PC-9 (cell line): ENCODE measurements around the gene BTBD19. TPM values are rescaled to one million over a fixed set of nuclear protein-coding genes. Genes with fewer than 3 reads are reported as not detected.
"Not testable (repeated sequence)": the region's sequence is repeated elsewhere in the genome, so short reads cannot be mapped to it uniquely, and the experiment has no call there.

Experiments used
- BruUV-seq: library from RNA; stranded (reverse); fragments of 400-500 nt; replicated peaks from 2 replicates; lab custom pipeline; 2021; lab: Mats Ljungman, UMichigan
- CTCF ChIA-PET: fragments of 300-600 bp; sonication (Branson Sonifier 250); formaldehyde crosslinking; loops from one replicate; lab custom pipeline; 2022; ENCODE audit warnings: antibody characterized with exemption; lab: Charles Lee
- POLR2A ChIA-PET: fragments of 300-600 bp; sonication (Branson Sonifier 250); formaldehyde crosslinking; loops from one replicate; lab custom pipeline; 2022; ENCODE audit warnings: antibody characterized with exemption; ENCODE audit not compliant: unreplicated experiment; lab: Charles Lee
- DNase-seq, 2 experiments: peaks; one replicate each; pipeline versions ENCODE4 v3.0.0 to v3.0.0-alpha.2; 2015 to 2022; ENCODE audit warnings: mixed read lengths in 1 of 2
- H2AFZ ChIP-seq: fragments of 200-600 bp; sonication (generic); 2 replicates; pipeline ENCODE4 v1.8.1; 2017; ENCODE audit warnings: antibody characterized with exemption
- H3F3A ChIP-seq: fragments of 200-600 bp; sonication (generic); 2 replicates; pipeline ENCODE4 v1.8.1; 2017; ENCODE audit warnings: antibody characterized with exemption, mild to moderate bottlenecking, low read depth; ENCODE audit not compliant: insufficient read depth
- H3K27ac ChIP-seq: fragments of 200-600 bp; sonication (generic); 2 replicates; pipeline ENCODE4 v1.6.1; 2016; ENCODE audit warnings: mixed run types
- H3K27me3 ChIP-seq: fragments of 200-600 bp; sonication (generic); 2 replicates; pipeline ENCODE4 v1.6.1; 2016; ENCODE audit warnings: low read depth, mixed run types; ENCODE audit not compliant: insufficient read depth
- H3K36me3 ChIP-seq: fragments of 200-600 bp; sonication (generic); 2 replicates; pipeline ENCODE4 v1.6.1; 2016; ENCODE audit warnings: low read depth, mixed run types
- H3K4me1 ChIP-seq: fragments of 200-600 bp; sonication (generic); replicated peaks from 2 replicates; pipeline ENCODE4 v1.6.1; 2016; ENCODE audit warnings: mixed run types; ENCODE audit not compliant: insufficient read depth
- H3K4me2 ChIP-seq: fragments of 200-600 bp; sonication (generic); 2 replicates; pipeline ENCODE4 v1.6.1; 2017; ENCODE audit warnings: mixed run types
- H3K4me3 ChIP-seq: fragments of 200-600 bp; sonication (generic); 2 replicates; pipeline ENCODE4 v1.6.1; 2016; ENCODE audit warnings: mixed run types
- H3K79me2 ChIP-seq: fragments of 200-600 bp; sonication (generic); 2 replicates; pipeline ENCODE4 v1.6.1; 2017; ENCODE audit warnings: low read depth, mixed run types
- H3K9me2 ChIP-seq: fragments of 200-600 bp; sonication (generic); 2 replicates; pipeline ENCODE4 v1.8.1; 2017; ENCODE audit warnings: mild to moderate bottlenecking; ENCODE audit not compliant: insufficient read depth
- H3K9me3 ChIP-seq: fragments of 200-600 bp; sonication (generic); 2 replicates; pipeline ENCODE4 v1.8.1; 2016; ENCODE audit warnings: low read depth; ENCODE audit not compliant: insufficient read depth
- H4K20me1 ChIP-seq: fragments of 200-600 bp; sonication (generic); 2 replicates; pipeline ENCODE4 v1.8.1; 2017; ENCODE audit not compliant: insufficient read depth
- CTCF ChIP-seq: fragments of 200-600 bp; sonication (generic); conservative IDR thresholded peaks from 2 replicates; pipeline ENCODE4 v1.6.1; 2017; ENCODE audit warnings: mixed run types, antibody characterized with exemption, mild to moderate bottlenecking, moderate library complexity
- EZH2 ChIP-seq: fragments of 200-600 bp; sonication (generic); IDR thresholded peaks from 2 replicates; pipeline ENCODE4 v1.8.0; 2017; ENCODE audit warnings: antibody characterized with exemption, low read depth
- intact Hi-C: fragments of 100-400 bp; cut with micrococcal nuclease; formaldehyde crosslinking; loops from one replicate; pipeline ENCODE4 v1.10.0; 2022; ENCODE audit not compliant: unreplicated experiment
- total RNA-seq: library from RNA; stranded (reverse); gene quantifications from 2 replicates; pipeline ENCODE4 v1.2.3, GENCODE V29; 2021

The BTBD19 gene
- total RNA-seq, 1 experiment from 2014 or later: 6.2 TPM

- Histone ChIP-seq H3K36me3 (peaks cover 7% of the 10 kb centered on the region; the same call in 1 of the 2 replicates), H3K4me2 (no peak overlapping the region), H3K4me1 (peaks cover 76% of the 10 kb centered on the region), H3F3A (peaks cover 70% of the 10 kb centered on the region), H3K27ac (no peak overlapping the region; the same call in 1 of the 2 replicates), H2AFZ (no peak overlapping the region), H3K9me3 (no peaks in the 10 kb centered on the region), H3K27me3 (no peaks in the 10 kb centered on the region), H3K79me2 (peaks cover 6% of the 10 kb centered on the region; the same call in 1 of the 2 replicates), H4K20me1 (no peaks in the 10 kb centered on the region), H3K4me3 (no peak overlapping the region), H3K9me2 (no peaks in the 10 kb centered on the region)
- ChIA-PET POLR2A (no interaction called here), CTCF (no interaction called here)
- TF ChIP-seq CTCF: no peak
- TF ChIP-seq EZH2: no peak
- intact Hi-C loops: no loop called here
- DNase-seq: peak; percentile 48 to 54
- BruUV-seq: no TSS peak
Measured at GRCh38 chr1:44810101-44810761, 1.9 kb downstream of the BTBD19 start.

GRCh38 chr1:44810762-44811105, 2.4 kb downstream of the BTBD19 start:
- H3K36me3 ChIP-seq, H3K4me3 ChIP-seq, H3K27me3 ChIP-seq, H2AFZ ChIP-seq, H3K9me3 ChIP-seq, H3K4me2 ChIP-seq, H3K27ac ChIP-seq, DNase-seq, H3K79me2 ChIP-seq, H4K20me1 ChIP-seq, BruUV-seq, intact Hi-C loops, H3K9me2 ChIP-seq: not testable (repeated sequence)
- Histone ChIP-seq H3F3A (peaks cover 73% of the 10 kb centered on the region), H3K4me1 (peaks cover 76% of the 10 kb centered on the region)
- CTCF ChIA-PET: interaction anchor here (1.1 kb wide), 1 partner anchor 11 kb away, joined by 5 read pairs; no protein-coding TSS in a partner anchor
- POLR2A ChIA-PET: interaction anchor here (0.7 kb wide), 1 partner anchor 493 kb away, joined by 4 read pairs; no protein-coding TSS in a partner anchor

GRCh38 chr1:44811234-44811633, 2.9 kb downstream of the BTBD19 start:
- intact Hi-C loops: no loop called here
- no peaks in the 10 kb centered on the region; the same call in 1 of the 2 replicates for H3K79me2 ChIP-seq
- BruUV-seq: no TSS peak
- peaks cover 72% of the 10 kb centered on the region for H3K4me1 ChIP-seq
- no peaks in the 10 kb centered on the region for H4K20me1 ChIP-seq
- no peak overlapping the region for H3K4me3 ChIP-seq
- no peaks in the 10 kb centered on the region for H3K9me3 ChIP-seq
- POLR2A ChIA-PET: interaction anchor here (0.6 to 0.7 kb wide), 2 partner anchors 71 to 492 kb away, joined by 4 to 6 read pairs; no protein-coding TSS in a partner anchor
- no peak overlapping the region for H2AFZ ChIP-seq
- peak overlapping the region; percentile 17; the same call in 1 of the 2 replicates for H3K27ac ChIP-seq
- DNase-seq: no peak
- no peaks in the 10 kb centered on the region for H3K9me2 ChIP-seq
- no peaks in the 10 kb centered on the region for H3K27me3 ChIP-seq
- peaks cover 68% of the 10 kb centered on the region for H3F3A ChIP-seq
- no peak overlapping the region for H3K4me2 ChIP-seq
- CTCF ChIA-PET: interaction anchor here (1.1 kb wide), 1 partner anchor 10 kb away, joined by 5 read pairs; no protein-coding TSS in a partner anchor
- no peak for TF ChIP-seq CTCF
- TF ChIP-seq EZH2: no peak
- no peaks in the 10 kb centered on the region for H3K36me3 ChIP-seq
